ENCODE results near the gene EEFSEC. TPM values are rescaled to one million over a fixed set of nuclear protein-coding genes. Genes with fewer than 3 reads are reported as not detected.

Gene EEFSEC
- 11.3 TPM for total RNA-seq

GRCh38 chr3:128153156-128154041 lies at the start of gene EEFSEC:
TSS of gene EEFSEC (plus strand) at chr3:128153481. CDS start at chr3:128153508, 27 bp downstream.
- DNase-seq, result peak; percentile 86

GRCh38 chr3:128107834-128108233 lies 45.4 kb upstream of the EEFSEC start:
- peak; percentile 16 for DNase-seq

- no peak for DNase-seq
These were observed 42.1 kb upstream of the EEFSEC start for GRCh38 chr3:128111147-128111546.

GRCh38 chr3:128112357-128112968 lies 40.8 kb upstream of the EEFSEC start:
- DNase-seq, result no peak

- DNase-seq, result no peak
These were observed 39.2 kb upstream of the EEFSEC start for GRCh38 chr3:128113817-128114794.

- DNase-seq, result no peak
These were observed 31.3 kb upstream of the EEFSEC start for GRCh38 chr3:128122013-128122412.

- no peak for DNase-seq
These were observed 30.1 kb upstream of the EEFSEC start for GRCh38 chr3:128123156-128123537.

- peak; percentile 99 for DNase-seq
These were observed 29.5 kb upstream of the EEFSEC start, which contains the start of gene RUVBL1 for GRCh38 chr3:128123538-128124368. TSS of gene RUVBL1 (minus strand) at chr3:128123812. CDS start at chr3:128123724, 88 bp downstream.

- no peak for DNase-seq
These were observed 26.0 kb upstream of the EEFSEC start for GRCh38 chr3:128127236-128127635.

- DNase-seq, result no peak
These were observed 25.0 kb upstream of the EEFSEC start for GRCh38 chr3:128128251-128128650.

GRCh38 chr3:128131897-128132646 lies 21.2 kb upstream of the EEFSEC start:
- DNase-seq, result no peak

GRCh38 chr3:128133273-128133883 lies 19.9 kb upstream of the EEFSEC start:
- DNase-seq, result peak; percentile 15

- no peak for DNase-seq
These were observed 9.8 kb upstream of the EEFSEC start for GRCh38 chr3:128143496-128143895.

GRCh38 chr3:128144512-128145187 lies 8.6 kb upstream of the EEFSEC start:
- no peak for DNase-seq

GRCh38 chr3:128145279-128145678 lies 8.0 kb upstream of the EEFSEC start:
- DNase-seq, result peak; percentile 2

GRCh38 chr3:128146201-128146600 lies 7.1 kb upstream of the EEFSEC start:
- DNase-seq, result no peak

- no peak for DNase-seq
These were observed 3.6 kb upstream of the EEFSEC start for GRCh38 chr3:128149650-128150049.

- no peak for DNase-seq
These were observed 1.5 kb upstream of the EEFSEC start for GRCh38 chr3:128151758-128152274.

Data from tongue (tissue), 2 donors.